Stimulated activated CD8-positive, alpha-beta memory T cell treated with anti-CD3 and anti-CD28 coated beads, Interleukin-12 subunit alpha, Interleukin-12 subunit beta, amount 100 ng/mL, for 24 hours (primary cell): ENCODE results near the gene ATR.
"Not testable (repeated sequence)": the region's sequence is repeated elsewhere in the genome, so short reads cannot be mapped to it uniquely, and the experiment has no call there.

Experiments used
- DNase-seq: peaks from one replicate; pipeline ENCODE4 v3.0.0-alpha.2; 2020; ENCODE audit errors: extremely low read depth

ATR gene

GRCh38 chr3:142578329-142579223 lies at the start of gene ATR:
ATR (minus strand) TSS chr3:142578733; CDS start chr3:142578704, 29 bp downstream.
- peak; percentile 92 for DNase-seq

DNA sequence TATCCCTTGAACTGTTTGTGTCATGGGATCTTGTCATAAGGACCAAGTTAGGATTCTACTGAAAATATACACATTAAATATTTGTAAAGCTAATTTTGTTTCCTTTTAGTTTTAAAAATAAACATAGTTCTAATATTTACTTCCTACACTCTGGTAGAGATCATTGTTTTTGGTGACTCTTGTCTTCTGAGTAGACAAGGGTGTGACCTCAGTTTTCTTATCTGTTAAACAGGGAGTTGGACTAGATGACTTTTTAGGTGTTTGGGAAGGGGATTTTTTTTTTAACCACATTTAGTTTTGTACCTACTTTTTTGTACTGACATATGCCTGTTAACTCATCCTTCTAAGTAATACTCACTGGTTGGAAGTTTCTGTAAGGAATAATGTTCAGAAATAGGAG lies 48.4 kb upstream of the ATR start:
- DNase-seq: no peak

DNA sequence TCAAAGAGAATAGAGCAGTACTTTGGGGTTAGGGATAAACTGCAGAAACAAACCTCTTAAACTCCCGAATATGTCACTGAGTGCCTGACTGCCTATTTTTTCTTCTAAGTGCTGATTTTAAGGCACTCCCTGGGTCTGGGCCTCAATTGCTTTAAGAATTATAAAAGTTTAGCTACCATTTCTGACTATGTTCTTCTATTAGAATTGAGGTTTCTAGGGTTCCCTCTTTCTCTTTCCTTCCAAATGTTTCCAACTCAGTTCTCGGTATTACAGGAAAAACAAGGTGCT lies 46.6 kb upstream of the ATR start:
- DNase-seq: no peak

DNA sequence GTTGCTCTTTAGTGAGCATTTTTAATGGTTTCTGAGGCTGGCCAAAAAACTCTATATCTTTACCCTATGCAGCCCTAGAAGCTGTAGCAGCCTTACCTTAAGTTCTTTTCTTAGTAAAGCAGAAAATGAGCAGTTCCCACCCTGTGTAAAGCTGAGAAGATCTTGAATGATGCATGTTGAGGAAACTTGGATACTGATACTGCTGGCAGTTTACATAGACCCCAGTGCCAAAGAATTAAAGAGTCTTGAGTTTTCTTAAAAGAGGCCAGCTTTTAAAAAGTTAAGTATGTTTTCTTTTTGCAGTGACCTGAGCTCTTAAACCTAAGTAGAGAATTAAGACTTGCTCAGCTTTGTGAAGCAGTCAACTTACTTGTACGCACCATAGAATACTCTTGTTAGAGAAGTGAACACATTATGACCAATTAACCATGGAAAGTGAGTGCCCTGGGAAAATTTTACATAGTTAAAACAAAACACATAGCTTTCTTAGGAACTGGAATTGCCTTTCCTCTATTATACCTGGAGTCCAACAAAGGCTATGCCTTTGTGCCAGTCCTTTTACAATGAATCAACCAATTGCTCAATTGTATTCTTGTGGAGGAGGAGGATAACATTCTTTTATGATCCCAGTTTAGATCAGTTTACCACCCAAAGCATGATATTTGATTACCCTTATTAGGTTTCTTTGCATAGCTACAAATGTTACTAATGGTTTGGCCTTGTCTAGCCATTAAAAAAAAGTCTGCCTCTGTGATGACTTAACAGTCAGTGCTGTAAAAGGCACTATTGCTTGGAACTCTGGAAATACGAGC lies 46.0 kb upstream of the ATR start:
- no peak for DNase-seq

GRCh38 chr3:142623194-142623593 lies 44.7 kb upstream of the ATR start:
- no peak for DNase-seq

GRCh38 chr3:142622405-142622804 lies 43.9 kb upstream of the ATR start:
- DNase-seq: no peak

DNA sequence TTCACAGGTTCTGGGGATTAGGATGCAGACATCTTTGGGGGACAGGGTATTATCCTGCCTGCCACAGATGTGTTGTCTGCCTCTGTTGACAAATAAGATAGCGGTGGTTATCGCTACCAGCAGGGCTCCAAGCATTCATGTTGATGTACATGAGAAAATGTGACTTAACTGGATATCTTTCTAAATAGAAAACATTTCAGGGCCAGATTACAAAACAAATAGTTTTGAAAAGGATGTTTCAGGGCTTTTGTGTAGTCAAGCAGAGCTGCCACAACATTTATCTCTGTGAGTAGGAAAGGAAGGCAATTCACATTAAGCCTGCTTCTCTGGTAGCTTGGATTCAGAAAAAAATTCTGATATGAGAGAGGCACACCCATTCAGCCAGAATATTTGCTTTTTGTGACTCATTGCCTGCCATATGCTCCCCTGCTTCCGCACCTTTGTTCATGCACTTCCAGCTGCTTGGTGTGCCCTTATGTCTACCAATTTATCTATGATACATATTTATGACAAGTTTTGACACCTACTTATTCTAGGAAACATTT lies 40.5 kb upstream of the ATR start:
- no peak for DNase-seq

DNA sequence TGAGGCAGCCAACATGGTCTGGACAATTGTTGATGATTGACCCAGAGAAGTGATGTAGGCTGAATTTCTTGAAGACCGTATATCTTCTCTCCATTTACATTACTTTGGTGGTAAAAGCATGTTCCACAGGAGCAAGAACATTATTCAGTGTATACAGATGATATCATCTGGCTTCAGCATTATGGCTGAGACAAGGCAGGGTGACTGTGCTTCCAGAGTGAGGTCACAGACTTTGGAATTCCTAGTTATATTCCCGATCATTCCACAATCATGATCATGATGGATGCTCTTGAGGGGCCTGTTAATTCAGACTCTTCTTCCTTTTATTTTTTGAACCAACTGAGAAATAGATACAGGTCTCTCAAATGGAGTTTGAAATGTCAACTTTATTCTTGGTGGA lies 36.6 kb upstream of the ATR start:
- no peak for DNase-seq

DNA sequence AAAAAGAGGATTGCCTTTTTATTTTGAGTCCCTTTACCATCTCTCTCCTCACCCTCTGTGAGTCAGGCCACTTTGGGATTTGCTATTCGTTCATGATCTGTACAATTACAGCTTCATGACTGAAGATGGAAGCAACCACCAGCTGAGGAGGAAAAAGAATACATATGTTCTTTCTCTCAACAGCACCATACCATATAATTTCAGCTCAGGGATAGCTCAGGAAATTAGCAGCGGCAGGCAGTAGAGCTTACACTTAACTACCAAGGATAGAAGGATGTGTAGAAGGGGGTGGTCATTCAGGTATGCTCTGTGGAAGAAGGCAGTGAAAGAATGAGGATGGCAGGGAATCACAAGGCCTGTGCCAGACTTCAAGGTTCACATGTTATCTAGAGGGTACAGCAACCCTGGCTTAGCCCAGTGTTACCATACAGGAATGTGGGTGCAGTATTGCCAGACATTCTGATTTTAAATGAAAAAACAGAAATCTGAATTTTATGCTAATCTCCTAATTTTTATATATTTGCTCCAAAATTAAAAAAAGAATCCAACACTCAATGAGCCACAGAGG lies 35.6 kb upstream of the ATR start:
- no peak for DNase-seq

- DNase-seq: no peak
Measured at GRCh38 chr3:142613491-142613890, 35.0 kb upstream of the ATR start.

GRCh38 chr3:142611206-142611605 lies 32.7 kb upstream of the ATR start:
- DNase-seq: no peak

- no peak for DNase-seq
Measured at GRCh38 chr3:142609136-142609535, 30.6 kb upstream of the ATR start.

DNA sequence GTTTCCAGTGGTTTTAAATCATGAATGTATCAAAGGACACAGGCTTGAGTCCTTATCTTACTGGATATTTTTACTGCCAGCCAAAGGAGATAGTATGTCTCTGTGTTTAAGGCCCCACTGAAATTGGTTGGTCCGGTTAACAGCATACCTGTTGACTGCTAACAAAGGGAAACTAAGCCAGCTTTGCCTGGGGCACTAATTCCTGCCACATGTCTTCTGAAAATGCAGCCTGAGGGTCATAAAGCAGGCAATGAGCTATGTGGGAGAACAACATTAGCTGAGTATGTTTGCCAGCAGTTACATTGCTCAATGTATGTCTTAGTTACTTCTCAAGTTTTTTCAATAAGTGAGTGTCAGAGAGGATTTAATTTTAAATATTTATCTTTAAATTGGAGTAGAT lies 30.1 kb upstream of the ATR start:
- no peak for DNase-seq

DNA sequence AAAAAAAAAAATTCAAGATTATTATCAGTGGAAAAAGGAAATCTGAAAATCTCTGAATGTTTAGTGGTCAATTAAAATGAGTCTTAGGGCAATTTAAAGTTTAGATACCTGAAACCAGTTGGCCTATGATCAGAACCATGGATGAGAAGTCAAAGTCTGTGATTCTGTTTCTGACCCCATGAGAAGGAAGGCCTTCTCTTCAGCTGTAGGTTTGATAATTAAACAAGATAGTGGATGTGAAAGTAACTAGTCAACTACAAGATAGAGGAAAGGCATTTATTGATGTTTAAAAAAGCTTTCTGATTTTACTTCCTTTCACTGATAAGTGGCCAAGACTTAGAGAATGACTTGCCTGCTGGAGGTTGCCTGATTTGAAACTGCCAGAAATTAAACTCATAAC lies 26.4 kb upstream of the ATR start:
- no peak for DNase-seq

- not testable (repeated sequence) for DNase-seq
Measured at GRCh38 chr3:142603386-142603705, 24.8 kb upstream of the ATR start.

GRCh38 chr3:142602619-142603385 lies 24.3 kb upstream of the ATR start:
- DNase-seq: no peak

DNA sequence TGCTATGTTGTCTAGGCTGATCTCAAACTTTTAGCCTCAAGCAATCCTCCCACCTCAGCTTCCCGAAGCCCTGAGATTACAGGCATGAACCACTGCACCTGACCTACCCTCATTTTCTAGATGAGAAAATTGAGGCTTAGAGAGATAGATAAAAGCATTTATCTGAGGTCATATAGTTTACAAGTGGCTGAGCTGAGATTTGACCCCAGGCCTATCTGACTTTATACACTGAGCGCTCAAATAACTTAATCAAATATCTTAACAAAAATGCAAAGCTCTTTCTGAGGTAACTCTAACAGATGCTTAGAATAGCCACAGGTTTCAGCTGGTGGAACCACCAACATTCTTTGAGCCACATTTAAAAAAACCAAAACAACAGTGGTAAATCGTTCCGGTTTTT lies 23.2 kb upstream of the ATR start:
- no peak for DNase-seq

- DNase-seq: no peak
Measured at GRCh38 chr3:142597906-142598305, 19.4 kb upstream of the ATR start.

DNA sequence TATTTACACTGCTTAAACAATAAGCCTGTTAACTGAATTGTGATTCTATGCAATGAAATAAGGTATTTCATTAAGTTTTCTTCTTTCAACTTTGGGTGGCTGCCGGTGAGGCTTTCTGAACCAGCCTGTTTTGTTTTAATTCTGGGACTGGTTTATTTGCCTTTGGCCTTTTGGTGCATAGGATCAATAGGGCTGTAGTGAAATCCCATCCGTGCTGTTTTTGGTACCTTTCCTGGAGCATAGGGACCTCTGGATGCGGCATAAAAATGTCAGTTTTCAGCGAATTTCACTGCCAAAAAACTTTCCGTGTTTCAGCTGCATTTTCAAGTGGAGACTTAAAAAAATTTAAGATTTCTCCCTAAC lies 18.2 kb upstream of the ATR start:
- DNase-seq: no peak

GRCh38 chr3:142595951-142596725 lies 17.6 kb upstream of the ATR start, which contains the start of gene PLS1:
PLS1 (plus strand) TSS chr3:142596393; CDS start chr3:142664238, 67,845 bp downstream.
- peak; percentile 53 for DNase-seq

DNA sequence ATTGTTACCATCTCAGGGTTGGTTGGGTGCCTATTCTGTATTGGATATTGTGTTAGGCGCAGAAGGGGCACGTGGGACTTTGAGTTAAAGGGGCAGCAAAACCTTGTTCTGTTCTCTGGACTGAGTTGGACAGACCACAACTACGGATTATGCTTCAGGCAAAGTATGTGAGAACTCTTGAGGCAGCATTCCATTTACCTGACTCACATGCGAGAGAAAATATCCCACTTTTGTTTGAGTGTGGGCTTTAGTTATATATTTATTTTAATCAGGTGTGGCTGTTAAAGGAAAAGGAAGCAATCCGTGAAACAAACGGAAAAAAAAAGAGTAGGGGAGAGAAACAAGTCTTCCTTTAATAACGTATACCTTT lies 17.0 kb upstream of the ATR start:
- DNase-seq: no peak
